Immature natural killer cell (primary cell): ENCODE measurements around the gene PPFIA3. TPM values are rescaled to one million over a fixed set of nuclear protein-coding genes. Genes with fewer than 3 reads are reported as not detected.
"Not testable (repeated sequence)": the region's sequence is repeated elsewhere in the genome, so short reads cannot be mapped to it uniquely, and the experiment has no call there.

Experiments used
- DNase-seq, 3 donors: peaks; one replicate each; pipeline ENCODE4 v3.0.0; 2022; ENCODE audit warnings: mixed read lengths in 1 of 3
- H3K27ac Mint-ChIP-seq, 6 donors: one replicate each; pipeline ENCODE4 v1.8.0; 2020; ENCODE audit warnings: mixed read lengths in 6 of 6, mild to moderate bottlenecking in 5 of 6, inconsistent platforms in 4 of 6, moderate library complexity in 3 of 6
- H3K27me3 Mint-ChIP-seq, 3 donors: one replicate each; pipeline ENCODE4 v1.8.0; 2020 to 2021; ENCODE audit warnings: low read depth in 3 of 3, mild to moderate bottlenecking in 3 of 3, mixed read lengths in 3 of 3, moderate library complexity in 3 of 3, inconsistent platforms in 1 of 3
- H3K36me3 Mint-ChIP-seq, 3 donors: one replicate each; pipeline ENCODE4 v1.8.0; 2020; ENCODE audit warnings: mixed read lengths in 3 of 3, inconsistent platforms in 2 of 3, mild to moderate bottlenecking in 2 of 3
- H3K4me1 Mint-ChIP-seq, 2 donors: one replicate each; pipeline ENCODE4 v1.8.0; 2020; ENCODE audit warnings: inconsistent platforms in 2 of 2, mild to moderate bottlenecking in 2 of 2, mixed read lengths in 2 of 2, moderate library complexity in 1 of 2
- H3K4me3 Mint-ChIP-seq, 5 donors: one replicate each; pipeline ENCODE4 v1.8.0; 2020; ENCODE audit warnings: mild to moderate bottlenecking in 5 of 5, mixed read lengths in 5 of 5, inconsistent platforms in 3 of 5, moderate library complexity in 3 of 5
- H3K9me3 Mint-ChIP-seq, 6 donors: one replicate each; pipeline ENCODE4 v1.8.0; 2020; ENCODE audit warnings: mild to moderate bottlenecking in 6 of 6, mixed read lengths in 6 of 6, inconsistent platforms in 4 of 6, moderate library complexity in 3 of 6
- polyA plus RNA-seq, 3 donors: library from polyadenylated mRNA; unstranded; fragments of 300-500 nt; fragmentation: Illumina TruSeq; gene quantifications; one replicate each; pipeline ENCODE4 v1.2.3, GENCODE V29; 2021

PPFIA3 gene
- polyA plus RNA-seq, 3 donors from 2014 or later = 0.07 to 0.58 TPM; not detected in 1

DNA sequence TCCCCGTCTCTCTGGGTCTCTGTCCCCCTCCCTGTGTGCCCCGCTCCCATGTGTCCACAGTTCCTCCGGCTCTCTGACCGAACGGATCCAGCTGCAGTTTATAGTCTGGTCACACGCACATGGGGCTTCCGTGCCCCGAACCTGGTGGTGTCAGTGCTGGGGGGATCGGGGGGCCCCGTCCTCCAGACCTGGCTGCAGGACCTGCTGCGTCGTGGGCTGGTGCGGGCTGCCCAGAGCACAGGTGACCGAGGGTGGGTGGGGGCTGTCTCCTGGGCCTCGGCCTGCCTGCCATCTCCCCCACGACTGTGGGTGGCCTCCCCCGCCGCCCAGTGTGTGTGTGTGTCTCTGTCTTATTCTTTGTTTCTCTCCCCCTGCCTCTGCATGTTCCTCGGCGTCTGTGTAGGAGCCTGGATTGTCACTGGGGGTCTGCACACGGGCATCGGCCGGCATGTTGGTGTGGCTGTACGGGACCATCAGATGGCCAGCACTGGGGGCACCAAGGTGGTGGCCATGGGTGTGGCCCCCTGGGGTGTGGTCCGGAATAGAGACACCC lies 48.6 kb downstream of the PPFIA3 start:
- no peaks in the 10 kb centered on the region for H3K36me3 Mint-ChIP-seq
- H3K9me3 Mint-ChIP-seq = no peaks in the 10 kb centered on the region
- H3K4me1 Mint-ChIP-seq = no peaks in the 10 kb centered on the region
- H3K4me3 Mint-ChIP-seq = no peak overlapping the region
- no peak for DNase-seq
- no peak overlapping the region for H3K27ac Mint-ChIP-seq
- H3K27me3 Mint-ChIP-seq = peaks cover 0 to 5% (median 3%) of the 10 kb centered on the region in 3 donors

DNA sequence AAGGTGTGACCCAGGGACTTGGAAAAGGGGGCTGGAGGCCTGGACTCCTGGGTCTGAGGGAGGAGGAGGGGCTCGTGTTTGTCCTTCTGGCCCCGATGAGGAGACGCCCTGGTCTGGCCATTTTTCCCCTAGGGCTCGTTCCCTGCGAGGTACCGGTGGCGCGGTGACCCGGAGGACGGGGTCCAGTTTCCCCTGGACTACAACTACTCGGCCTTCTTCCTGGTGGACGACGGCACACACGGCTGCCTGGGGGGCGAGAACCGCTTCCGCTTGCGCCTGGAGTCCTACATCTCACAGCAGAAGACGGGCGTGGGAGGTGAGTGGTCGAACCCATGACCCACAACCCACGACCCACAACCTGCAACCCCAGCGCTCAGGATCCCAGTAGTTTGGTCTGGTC lies 49.1 kb downstream of the PPFIA3 start:
- peaks cover 0 to 5% (median 3%) of the 10 kb centered on the region in 3 donors for H3K27me3 Mint-ChIP-seq
- no peak for DNase-seq
- no peaks in the 10 kb centered on the region for H3K4me1 Mint-ChIP-seq
- H3K4me3 Mint-ChIP-seq = no peak overlapping the region
- no peak overlapping the region for H3K27ac Mint-ChIP-seq
- no peaks in the 10 kb centered on the region for H3K9me3 Mint-ChIP-seq
- no peaks in the 10 kb centered on the region for H3K36me3 Mint-ChIP-seq

DNA sequence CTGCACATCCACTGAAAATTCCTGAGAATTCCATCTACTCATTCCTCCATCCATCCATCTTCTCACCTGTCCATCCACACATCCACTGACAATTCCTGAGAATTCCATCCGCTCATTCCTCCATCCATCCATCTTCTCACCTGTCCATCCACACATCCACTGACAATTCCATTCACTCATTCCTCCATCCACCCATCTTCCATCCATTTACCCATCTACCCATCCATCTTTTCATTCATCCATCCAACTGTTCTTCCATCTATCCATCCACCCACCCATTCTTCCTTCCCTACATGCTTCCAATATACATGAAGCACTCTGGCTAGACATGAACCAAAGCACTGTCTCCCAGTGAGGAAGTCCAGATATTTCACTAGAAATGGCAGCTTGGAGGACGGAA lies 53.9 kb downstream of the PPFIA3 start:
- Mint-ChIP-seq H3K9me3 (no peaks in the 10 kb centered on the region), H3K27ac (no peak overlapping the region), H3K36me3 (no peaks in the 10 kb centered on the region), H3K4me3 (no peak overlapping the region), H3K4me1 (no peaks in the 10 kb centered on the region), H3K27me3 (peaks cover 0 to 7% (median 1%) of the 10 kb centered on the region in 3 donors)
- DNase-seq = no peak

DNA sequence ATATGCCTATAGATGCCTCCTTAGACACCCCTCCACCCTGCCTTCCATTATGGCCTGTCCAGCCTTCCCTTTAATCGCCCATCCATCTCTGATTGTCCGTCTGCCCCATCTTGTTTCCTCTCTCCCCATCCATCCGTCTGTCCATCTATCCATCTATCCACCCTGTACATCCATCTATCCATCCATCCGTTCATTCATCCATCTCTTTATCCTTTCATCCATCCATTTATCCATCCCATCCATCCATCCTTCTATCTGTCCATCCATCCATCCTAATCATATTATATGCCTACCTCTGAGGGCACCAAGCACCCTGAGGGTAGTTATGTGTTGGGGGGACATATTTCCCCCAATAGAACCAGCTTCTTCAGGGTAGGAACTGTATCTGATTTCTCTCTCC lies 61.3 kb downstream of the PPFIA3 start:
- no peak for DNase-seq
- Mint-ChIP-seq H3K4me3 (no peak overlapping the region), H3K4me1 (no peaks in the 10 kb centered on the region), H3K27me3 (peaks cover 0 to 9% (median 1%) of the 10 kb centered on the region in 3 donors), H3K9me3 (peaks cover 2 to 14% (median 8%) of the 10 kb centered on the region in 6 donors), H3K36me3 (peaks cover 0 to 7% (median 0%) of the 10 kb centered on the region in 3 donors), H3K27ac (no peak overlapping the region)

DNA sequence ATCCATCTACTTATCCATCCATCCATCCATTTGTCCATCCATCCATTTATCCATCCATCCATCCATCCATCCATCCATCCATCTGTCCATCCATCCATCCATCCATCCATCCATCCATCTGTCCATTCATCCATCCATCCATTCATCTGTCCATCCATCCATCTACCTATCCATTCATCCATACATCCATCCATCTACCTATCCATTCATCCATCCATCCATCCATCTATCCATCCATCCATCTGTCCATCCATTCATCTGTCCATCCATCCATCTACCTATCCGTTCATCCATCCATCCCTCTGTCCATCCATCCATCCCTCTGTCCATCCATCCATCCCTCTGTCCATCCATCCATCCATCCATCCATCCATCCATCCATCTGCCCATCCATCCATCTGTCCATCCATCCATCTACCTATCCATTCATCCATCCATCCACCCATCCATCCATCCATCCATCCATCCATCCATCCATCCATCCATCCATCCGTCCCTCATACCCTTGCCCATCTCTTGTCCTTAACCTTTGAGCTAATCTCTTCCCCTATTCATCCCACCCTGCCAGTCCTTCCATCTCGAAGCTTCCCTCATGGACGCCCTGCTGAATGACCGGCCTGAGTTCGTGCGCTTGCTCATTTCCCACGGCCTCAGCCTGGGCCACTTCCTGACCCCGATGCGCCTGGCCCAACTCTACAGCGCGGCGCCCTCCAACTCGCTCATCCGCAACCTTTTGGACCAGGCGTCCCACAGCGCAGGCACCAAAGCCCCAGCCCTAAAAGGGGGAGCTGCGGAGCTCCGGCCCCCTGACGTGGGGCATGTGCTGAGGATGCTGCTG lies 62.9 kb downstream of the PPFIA3 start:
- H3K27ac Mint-ChIP-seq = peak overlapping the region in 1 of 6 donors; percentile 46
- not testable (repeated sequence) for H3K27me3 Mint-ChIP-seq, H3K36me3 Mint-ChIP-seq, DNase-seq, H3K4me3 Mint-ChIP-seq, H3K4me1 Mint-ChIP-seq
- H3K9me3 Mint-ChIP-seq = peaks cover 2 to 14% (median 9%) of the 10 kb centered on the region in 6 donors

DNA sequence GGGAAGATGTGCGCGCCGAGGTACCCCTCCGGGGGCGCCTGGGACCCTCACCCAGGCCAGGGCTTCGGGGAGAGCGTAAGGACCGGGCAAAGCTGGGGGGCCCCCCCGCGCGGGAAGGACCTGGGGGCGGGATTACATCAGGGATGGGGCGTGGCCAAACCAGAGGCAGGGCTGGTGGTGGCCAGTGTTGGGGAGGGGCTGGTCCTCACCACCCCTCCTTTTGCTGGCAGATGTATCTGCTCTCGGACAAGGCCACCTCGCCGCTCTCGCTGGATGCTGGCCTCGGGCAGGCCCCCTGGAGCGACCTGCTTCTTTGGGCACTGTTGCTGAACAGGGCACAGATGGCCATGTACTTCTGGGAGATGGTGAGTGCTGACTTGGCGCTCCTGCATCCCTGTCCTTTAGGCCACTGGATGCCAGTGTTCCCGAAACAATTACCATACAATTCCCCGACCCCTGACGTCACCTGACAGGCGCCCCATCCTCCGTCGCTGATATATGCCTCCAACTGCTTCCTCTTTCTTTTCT lies 63.6 kb downstream of the PPFIA3 start:
- Mint-ChIP-seq H3K4me1 (no peaks in the 10 kb centered on the region), H3K27me3 (peaks cover 4 to 7% (median 7%) of the 10 kb centered on the region in 3 donors), H3K4me3 (no peak overlapping the region), H3K36me3 (peaks cover 0 to 7% (median 0%) of the 10 kb centered on the region in 3 donors), H3K27ac (no peak overlapping the region), H3K9me3 (peaks cover 2 to 14% (median 9%) of the 10 kb centered on the region in 6 donors)
- DNase-seq = no peak

DNA sequence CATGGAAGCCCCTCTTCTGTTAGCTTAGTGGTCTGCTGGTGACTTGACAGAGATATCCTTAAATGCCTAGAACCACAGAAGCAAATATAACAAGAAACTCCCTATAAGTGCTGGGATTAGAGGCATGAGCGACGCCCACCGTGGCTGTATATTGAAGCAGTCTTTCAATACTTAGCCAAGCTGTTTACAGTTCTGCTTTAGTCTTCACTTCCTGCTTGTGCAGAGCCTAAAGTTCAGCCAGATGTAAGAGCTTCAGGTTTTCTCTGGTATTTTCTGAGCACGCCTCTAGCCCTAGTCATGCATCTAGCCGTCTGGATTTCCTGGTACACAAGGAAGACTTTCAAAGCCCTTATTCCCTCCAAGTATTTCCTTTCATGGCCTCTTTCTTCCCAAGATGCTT lies 66.8 kb downstream of the PPFIA3 start:
- peaks cover 4 to 12% (median 9%) of the 10 kb centered on the region in 3 donors for H3K27me3 Mint-ChIP-seq
- no peak for DNase-seq
- no peak overlapping the region for H3K4me3 Mint-ChIP-seq
- H3K4me1 Mint-ChIP-seq = peaks cover 6 to 10% of the 10 kb centered on the region in 2 donors
- peaks cover 0 to 7% (median 0%) of the 10 kb centered on the region in 3 donors for H3K36me3 Mint-ChIP-seq
- no peak overlapping the region for H3K27ac Mint-ChIP-seq
- peaks cover 2 to 14% (median 9%) of the 10 kb centered on the region in 6 donors for H3K9me3 Mint-ChIP-seq

DNA sequence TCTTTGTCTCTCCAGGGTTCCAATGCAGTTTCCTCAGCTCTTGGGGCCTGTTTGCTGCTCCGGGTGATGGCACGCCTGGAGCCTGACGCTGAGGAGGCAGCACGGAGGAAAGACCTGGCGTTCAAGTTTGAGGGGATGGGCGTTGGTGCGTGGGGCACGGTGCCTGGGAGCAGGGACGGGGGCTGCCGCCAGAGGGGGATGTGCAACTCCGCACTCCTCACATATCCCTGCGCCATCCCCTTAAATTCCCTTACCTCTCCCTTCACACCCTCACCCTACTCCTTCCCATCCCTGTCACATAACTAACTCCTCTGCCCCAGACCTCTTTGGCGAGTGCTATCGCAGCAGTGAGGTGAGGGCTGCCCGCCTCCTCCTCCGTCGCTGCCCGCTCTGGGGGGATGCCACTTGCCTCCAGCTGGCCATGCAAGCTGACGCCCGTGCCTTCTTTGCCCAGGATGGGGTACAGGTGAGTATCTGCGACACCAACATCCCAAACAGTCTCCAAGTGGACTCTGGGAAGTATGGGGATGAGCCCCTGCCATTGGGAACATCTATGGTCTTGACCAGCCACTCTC lies 69.4 kb downstream of the PPFIA3 start:
- peaks cover 6 to 10% of the 10 kb centered on the region in 2 donors for H3K4me1 Mint-ChIP-seq
- peaks cover 0 to 7% (median 0%) of the 10 kb centered on the region in 3 donors for H3K36me3 Mint-ChIP-seq
- peaks cover 2 to 14% (median 9%) of the 10 kb centered on the region in 6 donors for H3K9me3 Mint-ChIP-seq
- peaks cover 4 to 10% (median 10%) of the 10 kb centered on the region in 3 donors for H3K27me3 Mint-ChIP-seq
- DNase-seq = no peak
- H3K4me3 Mint-ChIP-seq = no peak overlapping the region
- H3K27ac Mint-ChIP-seq = no peak overlapping the region

DNA sequence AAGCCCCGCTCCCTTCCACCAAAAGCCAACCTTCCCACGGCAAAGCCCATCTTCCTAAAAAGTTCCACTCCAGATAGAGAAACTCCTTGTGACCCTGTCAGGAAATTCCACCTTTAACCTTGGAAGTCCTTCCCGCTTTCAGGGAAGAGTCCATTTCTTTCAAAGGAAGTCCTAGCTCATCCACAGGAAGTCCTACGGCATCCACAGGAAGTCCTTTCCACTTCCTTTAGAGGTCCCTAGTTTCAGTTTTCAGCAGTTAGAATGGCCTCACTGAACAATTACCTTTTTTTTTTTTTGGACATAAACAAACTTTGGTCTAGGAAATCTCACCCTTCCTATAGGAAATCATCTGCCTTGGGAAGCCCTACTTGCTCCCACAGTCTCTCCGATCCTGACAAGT lies 69.9 kb downstream of the PPFIA3 start:
- H3K9me3 Mint-ChIP-seq = peaks cover 0 to 9% (median 5%) of the 10 kb centered on the region in 6 donors
- peaks cover 6 to 10% of the 10 kb centered on the region in 2 donors for H3K4me1 Mint-ChIP-seq
- H3K4me3 Mint-ChIP-seq = no peak overlapping the region
- no peak for DNase-seq
- H3K27me3 Mint-ChIP-seq = peaks cover 4 to 10% (median 8%) of the 10 kb centered on the region in 3 donors
- peaks cover 0 to 4% (median 0%) of the 10 kb centered on the region in 3 donors for H3K36me3 Mint-ChIP-seq
- H3K27ac Mint-ChIP-seq = no peak overlapping the region

DNA sequence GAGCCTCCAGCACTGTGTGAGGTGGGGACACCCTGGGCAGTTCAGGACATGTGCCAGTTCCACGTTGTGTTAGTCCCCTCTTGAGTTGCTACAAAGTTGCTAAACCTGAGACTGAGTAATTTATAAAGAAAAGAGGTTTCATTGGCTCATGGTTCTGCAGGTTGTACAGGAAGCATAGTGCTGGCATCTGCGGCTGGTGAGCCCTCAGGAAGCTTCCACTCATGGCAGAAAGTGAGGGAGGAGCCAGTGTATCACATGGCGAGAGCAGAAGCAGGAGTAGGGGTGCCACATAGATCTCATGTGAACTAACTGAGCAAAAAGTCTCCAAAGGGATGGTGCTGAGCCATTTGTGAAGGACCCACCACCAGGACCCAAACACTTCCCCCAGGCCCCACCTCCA lies 71.4 kb downstream of the PPFIA3 start:
- H3K4me1 Mint-ChIP-seq = peaks cover 6 to 10% of the 10 kb centered on the region in 2 donors
- H3K4me3 Mint-ChIP-seq = no peak overlapping the region
- peaks cover 4 to 10% (median 5%) of the 10 kb centered on the region in 3 donors for H3K27me3 Mint-ChIP-seq
- no peak for DNase-seq
- H3K36me3 Mint-ChIP-seq = no peaks in the 10 kb centered on the region
- peaks cover 0 to 1% (median 0%) of the 10 kb centered on the region in 6 donors for H3K9me3 Mint-ChIP-seq
- no peak overlapping the region for H3K27ac Mint-ChIP-seq

DNA sequence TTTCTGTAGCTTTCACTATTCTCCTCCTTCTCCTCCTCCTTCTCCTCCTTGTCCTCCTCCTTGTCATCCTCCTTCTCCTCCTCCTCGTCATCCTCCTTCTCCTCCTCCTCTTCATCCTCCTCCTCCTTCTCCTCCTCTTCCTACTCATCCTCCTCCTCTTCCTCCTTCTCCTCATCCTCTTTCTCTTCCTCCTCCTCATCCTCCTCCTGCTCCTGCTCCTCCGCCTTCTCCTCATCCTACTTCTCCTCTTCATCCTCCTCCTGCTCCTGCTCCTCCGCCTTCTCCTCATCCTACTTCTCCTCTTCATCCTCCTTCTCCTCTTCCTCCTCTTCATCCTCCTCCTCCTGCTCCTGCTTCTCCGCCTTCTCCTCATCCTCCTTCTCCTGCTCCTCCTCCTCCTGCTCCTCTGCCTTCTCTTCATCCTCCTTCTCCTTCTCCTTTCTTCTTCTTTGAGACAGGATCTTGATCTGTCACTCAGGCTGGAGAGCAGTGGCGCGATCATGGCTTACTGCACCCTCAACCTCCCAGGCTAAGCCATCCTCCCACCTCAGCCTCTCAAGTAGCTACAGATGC lies 74.6 kb downstream of the PPFIA3 start:
- H3K4me3 Mint-ChIP-seq = no peak overlapping the region
- H3K9me3 Mint-ChIP-seq = no peaks in the 10 kb centered on the region
- H3K36me3 Mint-ChIP-seq = no peaks in the 10 kb centered on the region
- no peak overlapping the region for H3K27ac Mint-ChIP-seq
- DNase-seq = no peak
- peaks cover 6 to 10% of the 10 kb centered on the region in 2 donors for H3K4me1 Mint-ChIP-seq
- H3K27me3 Mint-ChIP-seq = peaks cover 0 to 8% (median 4%) of the 10 kb centered on the region in 3 donors

DNA sequence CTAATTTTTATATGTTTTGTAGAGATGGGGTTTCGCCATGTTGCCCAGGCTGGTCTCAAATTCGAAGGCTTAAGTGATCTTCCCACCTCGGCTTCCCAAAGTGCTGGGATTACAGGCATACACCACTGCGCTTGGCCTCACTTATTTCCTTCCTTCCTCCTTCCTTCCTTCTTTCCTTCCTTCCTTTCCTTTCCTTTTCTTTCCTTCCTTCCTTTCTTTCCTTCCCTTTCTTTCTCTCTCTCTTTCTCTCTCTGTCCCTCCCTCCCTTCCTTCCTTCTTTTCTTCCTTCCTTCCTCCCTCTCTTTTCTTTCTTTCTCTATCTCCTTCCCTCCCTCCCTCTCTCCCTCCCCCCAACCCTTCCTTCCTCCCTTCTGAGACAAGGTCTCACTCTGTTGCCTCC lies 75.1 kb downstream of the PPFIA3 start:
- H3K27me3 Mint-ChIP-seq = peaks cover 0 to 6% (median 2%) of the 10 kb centered on the region in 3 donors
- DNase-seq = no peak
- H3K27ac Mint-ChIP-seq = peak overlapping the region in 1 of 6 donors; percentile 57
- no peaks in the 10 kb centered on the region for H3K36me3 Mint-ChIP-seq
- H3K4me3 Mint-ChIP-seq = no peak overlapping the region
- H3K9me3 Mint-ChIP-seq = no peaks in the 10 kb centered on the region
- peaks cover 5 to 6% of the 10 kb centered on the region in 2 donors for H3K4me1 Mint-ChIP-seq

DNA sequence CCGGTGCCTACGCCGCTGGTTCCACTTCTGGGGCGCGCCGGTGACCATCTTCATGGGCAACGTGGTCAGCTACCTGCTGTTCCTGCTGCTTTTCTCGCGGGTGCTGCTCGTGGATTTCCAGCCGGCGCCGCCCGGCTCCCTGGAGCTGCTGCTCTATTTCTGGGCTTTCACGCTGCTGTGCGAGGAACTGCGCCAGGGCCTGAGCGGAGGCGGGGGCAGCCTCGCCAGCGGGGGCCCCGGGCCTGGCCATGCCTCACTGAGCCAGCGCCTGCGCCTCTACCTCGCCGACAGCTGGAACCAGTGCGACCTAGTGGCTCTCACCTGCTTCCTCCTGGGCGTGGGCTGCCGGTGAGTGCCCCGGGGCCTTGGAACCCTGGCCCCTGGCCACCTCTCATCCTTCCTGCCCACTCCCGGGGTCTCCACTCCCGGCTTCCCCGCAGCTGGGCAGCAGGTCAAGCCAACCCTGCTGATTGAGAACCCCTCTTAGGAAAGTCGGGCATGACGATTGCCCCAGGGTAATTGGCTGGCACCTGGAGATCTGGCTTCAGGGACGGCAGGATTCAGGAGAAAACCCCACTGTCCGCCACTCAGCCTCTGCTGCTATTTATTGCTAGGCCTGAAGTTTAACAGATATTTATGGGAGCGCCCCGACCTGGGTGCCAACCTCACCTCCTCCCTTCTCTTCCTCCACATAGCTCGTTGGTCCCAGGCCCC lies 77.3 kb downstream of the PPFIA3 start:
- Mint-ChIP-seq H3K4me3 (no peak overlapping the region), H3K4me1 (no peaks in the 10 kb centered on the region), H3K27me3 (peaks cover 0 to 8% (median 2%) of the 10 kb centered on the region in 3 donors), H3K9me3 (no peaks in the 10 kb centered on the region), H3K27ac (no peak overlapping the region), H3K36me3 (no peaks in the 10 kb centered on the region)
- DNase-seq = no peak
